Mesodermal cell (in vitro differentiated cells): ENCODE data around the gene TRAF1.

Experiments
- H3K27ac ChIP-seq: 2 replicates; pipeline ENCODE4 v1.7.0; 2013; ENCODE audit warnings: mild to moderate bottlenecking, low read depth, low read length, moderate library complexity; ENCODE audit not compliant: severe bottlenecking
- H3K36me3 ChIP-seq: 2 replicates; pipeline ENCODE4 v1.7.1; 2013; ENCODE audit warnings: mild to moderate bottlenecking, low read length, moderate library complexity; ENCODE audit not compliant: control insufficient read depth, insufficient read depth
- H3K4me1 ChIP-seq: one replicate; pipeline ENCODE4 v1.7.1; 2013; ENCODE audit warnings: mild to moderate bottlenecking, low read length; ENCODE audit not compliant: insufficient read depth, control insufficient read depth, poor library complexity, severe bottlenecking
- H3K4me3 ChIP-seq: 2 replicates; pipeline ENCODE4 v1.7.0; 2013; ENCODE audit warnings: low read length, control low read depth, mild to moderate bottlenecking; ENCODE audit not compliant: insufficient read depth, poor library complexity, severe bottlenecking; ENCODE audit errors: extremely low read depth
- H3K9me3 ChIP-seq: 2 replicates; pipeline ENCODE4 v1.7.1; 2013; ENCODE audit warnings: mild to moderate bottlenecking, low read length, moderate library complexity; ENCODE audit not compliant: control insufficient read depth
- WGBS, 2 experiments: methylation state at CpG; one replicate each; pipeline ENCODE4 v1.1.5; 2013; ENCODE audit warnings: missing lambda C conversion rate in 2 of 2; ENCODE audit not compliant: insufficient coverage in 2 of 2; 5-methylcytosine and 5-hydroxymethylcytosine counted together

Gene TRAF1

GRCh38 chr9:120904061-120904977 is 22.3 kb downstream of the TRAF1 start:
- Histone ChIP-seq H3K4me3 (no peak overlapping the region), H3K4me1 (no peaks in the 10 kb centered on the region), H3K27ac (no peak overlapping the region), H3K36me3 (no peaks in the 10 kb centered on the region), H3K9me3 (no peaks in the 10 kb centered on the region)
- WGBS, 2 experiments, result 89 to 92% methylated on average over 15 of the region's 16 CpGs

- no peak overlapping the region for H3K4me3 ChIP-seq
- no peaks in the 10 kb centered on the region for H3K36me3 ChIP-seq
- 89 to 90% methylated on average over 11 to 13 of the region's 14 CpGs for WGBS, 2 experiments
- no peaks in the 10 kb centered on the region for H3K4me1 ChIP-seq
- no peak overlapping the region for H3K27ac ChIP-seq
- H3K9me3 ChIP-seq, result no peaks in the 10 kb centered on the region
These were observed 23.7 kb downstream of the TRAF1 start for GRCh38 chr9:120902569-120903535.

- 73 to 85% methylated on average over 7 of the region's 12 CpGs for WGBS, 2 experiments
- Histone ChIP-seq H3K36me3 (no peaks in the 10 kb centered on the region), H3K4me1 (peaks cover 1% of the 10 kb centered on the region)
These were observed 24.6 kb downstream of the TRAF1 start for GRCh38 chr9:120901755-120902568.

GRCh38 chr9:120900824-120901223 is 25.8 kb downstream of the TRAF1 start:
- WGBS, 2 experiments, result 94 to 96% methylated on average over 3 of the region's 3 CpGs

More at GRCh38 chr9:120901755-120902568, 24.6 kb downstream of the TRAF1 start:
- H3K4me3 ChIP-seq, result no peak overlapping the region
- H3K9me3 ChIP-seq, result no peaks in the 10 kb centered on the region
- H3K27ac ChIP-seq, result no peak overlapping the region

GRCh38 chr9:120899490-120900068 is 27.0 kb downstream of the TRAF1 start:
- Histone ChIP-seq H3K4me1 (peaks cover 4% of the 10 kb centered on the region), H3K36me3 (no peaks in the 10 kb centered on the region), H3K4me3 (no peak overlapping the region), H3K27ac (no peak overlapping the region), H3K9me3 (no peaks in the 10 kb centered on the region)
- 90 to 94% methylated on average over 5 of the region's 6 CpGs for WGBS, 2 experiments

More at GRCh38 chr9:120900824-120901223, 25.8 kb downstream of the TRAF1 start:
- Histone ChIP-seq H3K4me1 (peaks cover 4% of the 10 kb centered on the region), H3K27ac (no peak overlapping the region), H3K36me3 (no peaks in the 10 kb centered on the region), H3K4me3 (no peak overlapping the region), H3K9me3 (no peaks in the 10 kb centered on the region)

- no peaks in the 10 kb centered on the region for H3K9me3 ChIP-seq
- WGBS, 2 experiments, result no CpG with 5 or more reads among the region's 3 CpGs
- no peak overlapping the region for H3K4me3 ChIP-seq
- H3K27ac ChIP-seq, result no peak overlapping the region
- peaks cover 4% of the 10 kb centered on the region for H3K4me1 ChIP-seq
- H3K36me3 ChIP-seq, result no peaks in the 10 kb centered on the region
These were observed 28.2 kb downstream of the TRAF1 start for GRCh38 chr9:120898396-120898795.

- no CpG with 5 or more reads among the region's 2 CpGs for WGBS, 2 experiments
- no peaks in the 10 kb centered on the region for H3K36me3 ChIP-seq
These were observed 30.6 kb downstream of the TRAF1 start for GRCh38 chr9:120895951-120896350.

GRCh38 chr9:120894321-120895148 is 32.1 kb downstream of the TRAF1 start:
- no peak overlapping the region for H3K27ac ChIP-seq
- H3K36me3 ChIP-seq, result no peaks in the 10 kb centered on the region
- H3K4me3 ChIP-seq, result no peak overlapping the region
- WGBS, 2 experiments, result 54 to 56% methylated on average over 28 to 63 of the region's 63 CpGs
- H3K4me1 ChIP-seq, result peaks cover 7% of the 10 kb centered on the region
- no peaks in the 10 kb centered on the region for H3K9me3 ChIP-seq

More at GRCh38 chr9:120895951-120896350, 30.6 kb downstream of the TRAF1 start:
- no peak overlapping the region for H3K27ac ChIP-seq
- H3K4me1 ChIP-seq, result peaks cover 4% of the 10 kb centered on the region
- H3K9me3 ChIP-seq, result no peaks in the 10 kb centered on the region
- H3K4me3 ChIP-seq, result no peak overlapping the region

- Histone ChIP-seq H3K9me3 (no peaks in the 10 kb centered on the region), H3K4me3 (no peak overlapping the region), H3K36me3 (no peaks in the 10 kb centered on the region), H3K27ac (no peak overlapping the region), H3K4me1 (peaks cover 7% of the 10 kb centered on the region)
- 95 to 98% methylated on average over 10 to 13 of the region's 13 CpGs for WGBS, 2 experiments
These were observed 32.8 kb downstream of the TRAF1 start for GRCh38 chr9:120893611-120894307.
